ENCODE measurements around the gene CMTR1. TPM values are rescaled to one million over a fixed set of nuclear protein-coding genes. Genes with fewer than 3 reads are reported as not detected.
"Not testable (repeated sequence)": the region's sequence is repeated elsewhere in the genome, so short reads cannot be mapped to it uniquely, and the experiment has no call there.

Gene CMTR1
- total and polyA plus RNA-seq, 9 donors = 18.7 to 45.0 (median 38.4) TPM

GRCh38 chr6:37393381-37393929 is 39.6 kb upstream of the CMTR1 start:
- no peaks in the 10 kb centered on the region for H3K9me3 ChIP-seq
- no peaks in the 10 kb centered on the region for H3K36me3 ChIP-seq
- intact Hi-C loops (cut with DNase I) = no loop called here
- H3K27me3 ChIP-seq = no peaks in the 10 kb centered on the region
- no peak overlapping the region for H3K27ac ChIP-seq
- DNase-seq = no peak
- no peaks in the 10 kb centered on the region for H3K4me1 ChIP-seq (ENCODE audit: insufficient read depth)
- no peak for TF ChIP-seq POLR2A (IDR thresholded peaks at IDR 0.05)
- no peak for TF ChIP-seq EP300 (IDR thresholded peaks at IDR 0.05)
- TF ChIP-seq CTCF (IDR thresholded peaks at IDR 0.05) = no peak
- WGBS, 3 donors = 9 to 30% (median 10%) methylated on average over 1 of the region's 1 CpG
- no peak overlapping the region for H3K4me3 ChIP-seq

- TF ChIP-seq CTCF (IDR thresholded peaks at IDR 0.05) (no peak), EP300 (IDR thresholded peaks at IDR 0.05) (no peak), POLR2A (IDR thresholded peaks at IDR 0.05) (no peak)
- no peaks in the 10 kb centered on the region for H3K36me3 ChIP-seq
- 75 to 85% (median 79%) methylated on average over 4 of the region's 4 CpGs for WGBS, 3 donors
- no peak overlapping the region for H3K27ac ChIP-seq
- no peaks in the 10 kb centered on the region for H3K9me3 ChIP-seq
- no peak for DNase-seq
- intact Hi-C loops (cut with DNase I) = no loop called here
- no peaks in the 10 kb centered on the region for H3K27me3 ChIP-seq
- H3K4me1 ChIP-seq (ENCODE audit: insufficient read depth) = no peaks in the 10 kb centered on the region
- no peak overlapping the region for H3K4me3 ChIP-seq
These were observed 36.3 kb upstream of the CMTR1 start for GRCh38 chr6:37396571-37397180.

GRCh38 chr6:37399131-37399530 is 33.9 kb upstream of the CMTR1 start:
- no peak for DNase-seq
- Histone ChIP-seq H3K27me3 (no peaks in the 10 kb centered on the region), H3K27ac (no peak overlapping the region), H3K4me3 (no peak overlapping the region), H3K36me3 (no peaks in the 10 kb centered on the region), H3K4me1 (ENCODE audit: insufficient read depth) (no peaks in the 10 kb centered on the region), H3K9me3 (no peaks in the 10 kb centered on the region)
- intact Hi-C loops (cut with DNase I) = no loop called here
- no peak for TF ChIP-seq EP300 (IDR thresholded peaks at IDR 0.05)
- TF ChIP-seq POLR2A (IDR thresholded peaks at IDR 0.05) = no peak
- no peak for TF ChIP-seq CTCF (IDR thresholded peaks at IDR 0.05)

- TF ChIP-seq POLR2A (IDR thresholded peaks at IDR 0.05) (no peak), CTCF (IDR thresholded peaks at IDR 0.05) (no peak), EP300 (IDR thresholded peaks at IDR 0.05) (no peak)
- no peak for DNase-seq
- Histone ChIP-seq H3K9me3 (no peaks in the 10 kb centered on the region), H3K4me1 (ENCODE audit: insufficient read depth) (no peaks in the 10 kb centered on the region), H3K4me3 (no peak overlapping the region), H3K27ac (no peak overlapping the region), H3K27me3 (no peaks in the 10 kb centered on the region), H3K36me3 (no peaks in the 10 kb centered on the region)
- intact Hi-C loops (cut with DNase I) = no loop called here
- 58 to 80% (median 70%) methylated on average over 4 of the region's 4 CpGs for WGBS, 3 donors
These were observed 33.1 kb upstream of the CMTR1 start for GRCh38 chr6:37399795-37400490.

GRCh38 chr6:37401658-37402057 is 31.4 kb upstream of the CMTR1 start:
- H3K9me3 ChIP-seq; H3K4me3 ChIP-seq; H3K4me1 ChIP-seq (ENCODE audit: insufficient read depth); H3K36me3 ChIP-seq; H3K27me3 ChIP-seq; DNase-seq; H3K27ac ChIP-seq; intact Hi-C loops (cut with DNase I): not testable (repeated sequence)

Measured in ovary (tissue), 9 donors.